ENCODE measurements around the gene SYT5.

GRCh38 chr19:55147545-55148251 is 32.4 kb downstream of the SYT5 start:
- TF ChIP-seq, protein P1, sequence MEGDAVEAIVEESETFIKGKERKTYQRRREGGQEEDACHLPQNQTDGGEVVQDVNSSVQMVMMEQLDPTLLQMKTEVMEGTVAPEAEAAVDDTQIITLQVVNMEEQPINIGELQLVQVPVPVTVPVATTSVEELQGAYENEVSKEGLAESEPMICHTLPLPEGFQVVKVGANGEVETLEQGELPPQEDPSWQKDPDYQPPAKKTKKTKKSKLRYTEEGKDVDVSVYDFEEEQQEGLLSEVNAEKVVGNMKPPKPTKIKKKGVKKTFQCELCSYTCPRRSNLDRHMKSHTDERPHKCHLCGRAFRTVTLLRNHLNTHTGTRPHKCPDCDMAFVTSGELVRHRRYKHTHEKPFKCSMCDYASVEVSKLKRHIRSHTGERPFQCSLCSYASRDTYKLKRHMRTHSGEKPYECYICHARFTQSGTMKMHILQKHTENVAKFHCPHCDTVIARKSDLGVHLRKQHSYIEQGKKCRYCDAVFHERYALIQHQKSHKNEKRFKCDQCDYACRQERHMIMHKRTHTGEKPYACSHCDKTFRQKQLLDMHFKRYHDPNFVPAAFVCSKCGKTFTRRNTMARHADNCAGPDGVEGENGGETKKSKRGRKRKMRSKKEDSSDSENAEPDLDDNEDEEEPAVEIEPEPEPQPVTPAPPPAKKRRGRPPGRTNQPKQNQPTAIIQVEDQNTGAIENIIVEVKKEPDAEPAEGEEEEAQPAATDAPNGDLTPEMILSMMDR (IDR thresholded peaks at IDR 0.05 in 8 of 11, conservative IDR thresholded peaks at IDR 0.05 in 3 of 11), result no peak
- TF ChIP-seq POLR2A (IDR thresholded peaks at IDR 0.05), result no peak
